Panc1 (cell line): ENCODE measurements around the gene RELL1. TPM values are rescaled to one million over a fixed set of nuclear protein-coding genes. Genes with fewer than 3 reads are reported as not detected.

Experiments
- ATAC-seq: fragments of 200-7000 bp; cut with Tn5 transposase; 2 replicates; pipeline ENCODE4 v1.9.1; 2020; ENCODE audit warnings: mild to moderate bottlenecking, moderate library complexity
- Bru-seq: library from RNA; stranded (reverse); fragments of 400-500 nt; gene quantifications from one replicate; lab custom pipeline; 2021; lab: Mats Ljungman, UMichigan
- BruChase-seq, 2 experiments: library from RNA; stranded (reverse); fragments of 400-500 nt; gene quantifications; one replicate each; lab custom pipeline; 2021; lab: Mats Ljungman, UMichigan
- BruUV-seq: library from RNA; stranded (reverse); fragments of 400-500 nt; replicated peaks from 2 replicates; lab custom pipeline; 2021; lab: Mats Ljungman, UMichigan
- CTCF ChIA-PET: fragments of 300-600 bp; sonication (Branson Sonifier 250); formaldehyde crosslinking; loops from one replicate; lab custom pipeline; 2022; ENCODE audit warnings: antibody characterized with exemption; lab: Charles Lee
- POLR2A ChIA-PET: fragments of 300-600 bp; sonication (Branson Sonifier 250); formaldehyde crosslinking; loops from one replicate; lab custom pipeline; 2022; ENCODE audit warnings: antibody characterized with exemption; lab: Charles Lee
- DNase-seq: peaks from one replicate; pipeline ENCODE4 v3.0.0-alpha.2; 2010; ENCODE audit warnings: low read depth, low spot score
- H3K27ac ChIP-seq: 2 replicates; pipeline ENCODE4 v1.5.1; 2011; ENCODE audit warnings: mild to moderate bottlenecking, low read length, inconsistent platforms
- H3K27me3 ChIP-seq: fragments of 200-500 bp; sonication (Bioruptor generic); 2 replicates; pipeline ENCODE4 v1.6.0; 2014; ENCODE audit warnings: low read length, inconsistent platforms; ENCODE audit not compliant: control insufficient read depth, insufficient read depth
- H3K36me3 ChIP-seq: fragments of 200-500 bp; sonication (Bioruptor generic); 2 replicates; pipeline ENCODE4 v1.5.1; 2014; ENCODE audit warnings: inconsistent platforms, mild to moderate bottlenecking, low read length, moderate library complexity; ENCODE audit not compliant: control insufficient read depth, insufficient read depth
- H3K4me1 ChIP-seq: 2 replicates; pipeline ENCODE4 v1.5.1; 2011; ENCODE audit warnings: inconsistent platforms, mild to moderate bottlenecking, low read length, moderate library complexity; ENCODE audit not compliant: control insufficient read depth, insufficient read depth
- H3K4me3 ChIP-seq, 2 experiments: 2 replicates each; pipeline ENCODE4 v1.5.1; 2011 to 2012; ENCODE audit warnings: low read depth in 2 of 2, low read length in 2 of 2, mild to moderate bottlenecking in 2 of 2, inconsistent platforms in 1 of 2, moderate library complexity in 1 of 2
- H3K9me3 ChIP-seq: fragments of 200-500 bp; sonication (Bioruptor generic); 2 replicates; pipeline ENCODE4 v1.5.1; 2014; ENCODE audit warnings: low read depth, mild to moderate bottlenecking, inconsistent platforms, low read length, moderate library complexity; ENCODE audit not compliant: control insufficient read depth, insufficient read depth
- CTCF ChIP-seq: fragments of 450-650 bp; IDR thresholded peaks from 2 replicates; pipeline ENCODE4 v1.5.1; 2017; ENCODE audit warnings: mild to moderate bottlenecking
- POLR2AphosphoS5 ChIP-seq: IDR thresholded peaks from 2 replicates; pipeline ENCODE4 v1.6.1; 2012; ENCODE audit warnings: mild to moderate bottlenecking, low read depth, low read length, moderate library complexity
- TCF7L2 ChIP-seq: IDR thresholded peaks from 2 replicates; pipeline ENCODE4 v1.6.1; 2011; ENCODE audit warnings: mild to moderate bottlenecking, low read depth, low read length, inconsistent platforms
- in situ Hi-C: cut with HindIII; loops from 2 replicates; pipeline ENCODE4 v1.10.0; 2016; ENCODE audit warnings: low sequenced_read_pairs, low pct_unique_long_range_greater_than_20kb
- intact Hi-C: fragments of 100-400 bp; cut with micrococcal nuclease; formaldehyde crosslinking; loops from one replicate; pipeline ENCODE4 v1.10.0; 2022; ENCODE audit not compliant: unreplicated experiment
- long read RNA-seq: library from polyadenylated mRNA; unstranded; transcript quantifications from one replicate; pipeline ENCODE4 v2.0.0, GENCODE V29; 2021; ENCODE audit not compliant: unreplicated experiment
- polyA plus RNA-seq: library from polyadenylated mRNA; unstranded; fragments of >200 nt; gene quantifications from one replicate; pipeline ENCODE4 v1.2.1, GENCODE V29; 2012; ENCODE audit warnings: missing spikeins; ENCODE audit not compliant: insufficient read length
- total RNA-seq: library from RNA; stranded (reverse); gene quantifications from one replicate; pipeline ENCODE4 v1.2.1, GENCODE V29; 2021; ENCODE audit not compliant: unreplicated experiment
- TF ChIP-seq, protein P1 (sequence below), 2 experiments: IDR thresholded peaks; 2 replicates each; pipeline ENCODE4 v1.6.1; 2011 to 2012; ENCODE audit warnings: low read depth in 2 of 2, control low read depth in 1 of 2, low read length in 1 of 2, mild to moderate bottlenecking in 1 of 2, moderate library complexity in 1 of 2; ENCODE audit not compliant: insufficient read depth in 1 of 2

The RELL1 gene
- total RNA-seq (29.1 TPM), Bru-seq, nascent RNA (percentile 67 among the genes with signal in this experiment), BruChase-seq, experiment 1, labeled RNA remaining after a 2-hour chase (percentile 63 among the genes with signal in this experiment), BruChase-seq, experiment 2, labeled RNA remaining after a 6-hour chase (percentile 78 among the genes with signal in this experiment)
- polyA plus RNA-seq: 7.2 TPM
- long read RNA-seq, transcript RELL1-202 (7 exons, 1,350 nt): major isoform, 23 of 36 reads
- long read RNA-seq, partial matches to known transcripts: 4 of 36 reads
- long read RNA-seq, other reads (novel, unspliced or antisense): 9 of 36 reads

DNA sequence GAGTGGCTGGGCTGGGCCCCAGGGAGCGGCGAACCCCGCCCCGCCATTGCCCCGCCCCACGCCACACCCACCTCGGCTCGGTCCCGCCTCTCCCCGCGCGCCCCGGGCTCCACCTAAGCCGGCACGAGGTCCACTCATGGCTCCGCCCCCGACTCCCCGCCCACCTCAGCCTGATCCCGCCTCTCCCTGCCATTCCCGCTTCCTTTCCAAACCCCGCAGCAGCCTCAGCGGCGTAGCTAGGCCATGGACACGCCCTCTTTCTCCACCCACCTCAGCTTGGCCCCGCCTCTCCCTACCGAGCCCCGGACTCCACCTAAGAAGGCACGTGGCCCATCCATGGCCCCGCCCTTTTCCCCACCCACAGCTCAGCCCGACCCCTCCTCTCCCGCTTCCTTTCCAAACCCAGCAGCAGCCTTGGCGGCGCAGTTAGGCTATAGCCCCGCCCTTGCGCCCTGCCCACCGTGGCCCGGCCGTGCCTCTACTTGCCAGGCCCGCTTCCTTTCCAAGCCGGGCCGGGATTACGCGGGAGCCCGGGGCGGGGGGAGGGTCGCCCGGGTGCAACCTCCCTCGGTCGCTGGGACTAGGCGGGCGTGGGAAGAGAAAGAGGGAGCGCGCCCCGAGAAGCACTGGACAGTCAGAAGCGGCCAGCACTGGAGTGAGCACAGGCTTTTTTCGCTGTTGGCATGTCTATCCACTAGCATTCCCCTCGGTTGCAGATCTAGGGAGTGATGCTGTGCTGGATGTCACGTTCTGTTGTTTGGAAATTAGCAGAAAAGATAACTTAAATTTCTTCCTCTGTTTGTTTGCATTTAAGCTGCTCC is at the start of gene RELL1:
RELL1 (minus strand) TSS at position 4 of the 821 bp plus-strand sequence. CDS start 89 bp downstream, outside the sequence.
- CTCF ChIA-PET: interaction anchor here (0.6 kb wide), 1 partner anchor 121 kb away, joined by 6 read pairs; no protein-coding TSS in a partner anchor
- Histone ChIP-seq H3K4me1 (peaks cover 9% of the 10 kb centered on the region; the same call in 1 of the 2 replicates), H3K27ac (peak within 1 kb of the TSS; percentile 78), H3K9me3 (no peaks in the 10 kb centered on the region), H3K27me3 (no peaks in the 10 kb centered on the region), H3K36me3 (no peaks in the 10 kb centered on the region), H3K4me3 (peak within 1 kb of the TSS; percentile 66 to 68)
- DNase-seq: peak; percentile 97
- intact Hi-C loops: no loop called here
- no TSS peak for BruUV-seq
- POLR2A ChIA-PET: interaction anchor here (0.7 to 1.0 kb wide), 2 partner anchors 32 to 76 kb away, joined by 3 to 6 read pairs; no protein-coding TSS in a partner anchor
- ATAC-seq: peak; percentile 95
- no peak for TF ChIP-seq CTCF
- TF ChIP-seq, protein P1, sequence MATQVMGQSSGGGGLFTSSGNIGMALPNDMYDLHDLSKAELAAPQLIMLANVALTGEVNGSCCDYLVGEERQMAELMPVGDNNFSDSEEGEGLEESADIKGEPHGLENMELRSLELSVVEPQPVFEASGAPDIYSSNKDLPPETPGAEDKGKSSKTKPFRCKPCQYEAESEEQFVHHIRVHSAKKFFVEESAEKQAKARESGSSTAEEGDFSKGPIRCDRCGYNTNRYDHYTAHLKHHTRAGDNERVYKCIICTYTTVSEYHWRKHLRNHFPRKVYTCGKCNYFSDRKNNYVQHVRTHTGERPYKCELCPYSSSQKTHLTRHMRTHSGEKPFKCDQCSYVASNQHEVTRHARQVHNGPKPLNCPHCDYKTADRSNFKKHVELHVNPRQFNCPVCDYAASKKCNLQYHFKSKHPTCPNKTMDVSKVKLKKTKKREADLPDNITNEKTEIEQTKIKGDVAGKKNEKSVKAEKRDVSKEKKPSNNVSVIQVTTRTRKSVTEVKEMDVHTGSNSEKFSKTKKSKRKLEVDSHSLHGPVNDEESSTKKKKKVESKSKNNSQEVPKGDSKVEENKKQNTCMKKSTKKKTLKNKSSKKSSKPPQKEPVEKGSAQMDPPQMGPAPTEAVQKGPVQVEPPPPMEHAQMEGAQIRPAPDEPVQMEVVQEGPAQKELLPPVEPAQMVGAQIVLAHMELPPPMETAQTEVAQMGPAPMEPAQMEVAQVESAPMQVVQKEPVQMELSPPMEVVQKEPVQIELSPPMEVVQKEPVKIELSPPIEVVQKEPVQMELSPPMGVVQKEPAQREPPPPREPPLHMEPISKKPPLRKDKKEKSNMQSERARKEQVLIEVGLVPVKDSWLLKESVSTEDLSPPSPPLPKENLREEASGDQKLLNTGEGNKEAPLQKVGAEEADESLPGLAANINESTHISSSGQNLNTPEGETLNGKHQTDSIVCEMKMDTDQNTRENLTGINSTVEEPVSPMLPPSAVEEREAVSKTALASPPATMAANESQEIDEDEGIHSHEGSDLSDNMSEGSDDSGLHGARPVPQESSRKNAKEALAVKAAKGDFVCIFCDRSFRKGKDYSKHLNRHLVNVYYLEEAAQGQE (IDR thresholded peaks at IDR 0.05; ENCODE audit: insufficient read depth in 1 of 2, low read depth in 2 of 2, low read length in 1 of 2): no peak
- in situ Hi-C loops: no loop called here

DNA sequence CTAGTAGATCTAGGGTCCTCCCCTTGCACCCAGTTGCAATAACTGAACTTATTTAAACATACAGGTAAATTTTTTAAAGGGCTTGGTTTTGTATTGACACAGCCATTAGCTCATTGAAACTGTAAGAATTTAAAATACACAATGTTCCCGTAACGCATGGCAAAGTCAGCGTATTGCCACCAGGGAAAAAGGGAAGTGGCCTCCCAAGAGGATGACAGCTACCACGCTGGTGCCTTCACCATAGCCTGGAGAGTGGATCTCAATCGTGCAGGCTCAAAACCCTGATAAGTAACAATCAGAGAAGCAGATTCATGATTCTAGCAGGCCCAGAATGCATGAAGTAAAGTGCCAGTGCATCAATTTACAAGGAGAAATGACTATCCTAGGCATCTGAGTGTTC is 49.4 kb upstream of the RELL1 start:
- no TSS peak for BruUV-seq
- H3K36me3 ChIP-seq: no peaks in the 10 kb centered on the region
- POLR2A ChIA-PET: no interaction called here
- intact Hi-C loops (no loop called here), in situ Hi-C loops (no loop called here)
- no peaks in the 10 kb centered on the region for H3K4me1 ChIP-seq
- H3K9me3 ChIP-seq: no peaks in the 10 kb centered on the region
- no peaks in the 10 kb centered on the region for H3K27me3 ChIP-seq
- TF ChIP-seq TCF7L2 (no peak), CTCF (no peak), POLR2AphosphoS5 (no peak)
- TF ChIP-seq, protein P1 (IDR thresholded peaks at IDR 0.05; ENCODE audit: insufficient read depth in 1 of 2, low read depth in 2 of 2, low read length in 1 of 2): no peak
- H3K27ac ChIP-seq: no peak overlapping the region
- no peak overlapping the region for H3K4me3 ChIP-seq
- no peak for DNase-seq
- ATAC-seq: no peak
- CTCF ChIA-PET: no interaction called here
